H1 (cell line): ENCODE data around the gene CYP4A11. TPM values are rescaled to one million over a fixed set of nuclear protein-coding genes. Genes with fewer than 3 reads are reported as not detected.

ENCODE experiments used
- CTCF ChIA-PET: fragments of 300-600 bp; sonication (Branson Sonifier 250); formaldehyde crosslinking; loops from one replicate; lab custom pipeline; 2021; ENCODE audit not compliant: partially characterized antibody; lab: Charles Lee
- POLR2A ChIA-PET: fragments of 300-600 bp; sonication (Branson Sonifier 250); formaldehyde crosslinking; loops from one replicate; lab custom pipeline; 2021; ENCODE audit warnings: inconsistent platforms; ENCODE audit not compliant: partially characterized antibody; lab: Charles Lee
- DNase-seq, 2 experiments: peaks; one replicate each; pipeline versions ENCODE4 v3.0.0 to v3.0.0-alpha.2; 2010 to 2022; ENCODE audit warnings: low spot score in 2 of 2, low read depth in 1 of 2, mixed read lengths in 1 of 2
- FAIRE-seq: peaks from 2 replicates; lab custom pipeline; 2011; peaks lifted over from hg19 to GRCh38; lab: Jason Lieb, UNC
- H2AFZ ChIP-seq: 2 replicates; pipeline ENCODE4 v1.8.1; 2012; ENCODE audit warnings: low read length, inconsistent platforms
- H2AK5ac ChIP-seq: 2 replicates; pipeline ENCODE4 v1.6.1; 2013; ENCODE audit warnings: low read depth, low read length
- H2BK120ac ChIP-seq: replicated peaks from 2 replicates; pipeline ENCODE3; 2013; ENCODE audit warnings: low read depth, low read length, inconsistent platforms
- H2BK12ac ChIP-seq: 2 replicates; pipeline ENCODE4 v1.6.1; 2013; ENCODE audit warnings: low read depth, low read length
- H2BK15ac ChIP-seq: 2 replicates; pipeline ENCODE4 v1.6.1; 2013; ENCODE audit warnings: low read length
- H2BK20ac ChIP-seq: 2 replicates; pipeline ENCODE4 v1.6.1; 2013; ENCODE audit warnings: low read length
- H2BK5ac ChIP-seq: 2 replicates; pipeline ENCODE4 v1.6.1; 2013; ENCODE audit warnings: low read depth, low read length
- H3K14ac ChIP-seq: 2 replicates; pipeline ENCODE4 v1.6.1; 2013; ENCODE audit warnings: inconsistent platforms; ENCODE audit not compliant: insufficient read length
- H3K18ac ChIP-seq: 2 replicates; pipeline ENCODE4 v1.6.1; 2013; ENCODE audit warnings: low read length; ENCODE audit errors: extremely low read depth
- H3K23ac ChIP-seq: 2 replicates; pipeline ENCODE4 v1.6.1; 2013; ENCODE audit warnings: inconsistent platforms; ENCODE audit not compliant: insufficient read length
- H3K23me2 ChIP-seq: 2 replicates; pipeline ENCODE4 v1.6.1; 2013; ENCODE audit warnings: low read depth, low read length
- H3K27ac ChIP-seq: 2 replicates; pipeline ENCODE4 v1.6.1; 2011; ENCODE audit warnings: low read depth, low read length, inconsistent platforms
- H3K27me3 ChIP-seq, 4 experiments: replicated peaks in 1 of 4; 1 replicate in 1 of 4; 2 replicates in 3 of 4; pipeline versions ENCODE4 v1.6.1 to v1.8.1; 2011 to 2013; ENCODE audit warnings: low read length in 3 of 4, mild to moderate bottlenecking in 3 of 4, inconsistent platforms in 2 of 4, mixed read lengths in 2 of 4, moderate library complexity in 1 of 4; ENCODE audit not compliant: control insufficient read depth in 3 of 4, insufficient read depth in 3 of 4; ENCODE audit errors: extremely low read depth in 1 of 4
- H3K36me3 ChIP-seq, 4 experiments: 2 replicates each; pipeline versions ENCODE4 v1.6.1 to v1.8.1; 2011 to 2013; ENCODE audit warnings: mild to moderate bottlenecking in 4 of 4, low read length in 3 of 4, moderate library complexity in 2 of 4, control low read depth in 1 of 4, inconsistent platforms in 1 of 4; ENCODE audit not compliant: insufficient read depth in 4 of 4, control insufficient read depth in 2 of 4
- H3K4ac ChIP-seq: replicated peaks from 2 replicates; pipeline ENCODE3; 2013; ENCODE audit warnings: low read length, low read depth, mixed read lengths, inconsistent platforms; ENCODE audit not compliant: insufficient read length
- H3K4me1 ChIP-seq, 4 experiments: replicated peaks in 1 of 4; 1 replicate in 1 of 4; 2 replicates in 3 of 4; pipeline versions ENCODE4 v1.6.1 to v1.8.1; 2011 to 2013; ENCODE audit warnings: low read length in 3 of 4, inconsistent platforms in 2 of 4, mixed read lengths in 1 of 4; ENCODE audit not compliant: insufficient read depth in 4 of 4, control insufficient read depth in 3 of 4
- H3K4me2 ChIP-seq, 2 experiments: 2 replicates each; pipeline versions ENCODE4 v1.6.1 to v1.8.1; 2011 to 2013; ENCODE audit warnings: low read depth in 2 of 2, low read length in 2 of 2, control low read depth in 1 of 2, inconsistent platforms in 1 of 2, mild to moderate bottlenecking in 1 of 2; ENCODE audit not compliant: insufficient read depth in 1 of 2
- H3K4me3 ChIP-seq, 4 experiments: fragments of 200-600, 300-600 bp in 1 of 4; sonication (generic), shearing (Covaris generic), sonication (Bioruptor Twin) in 1 of 4; 2 replicates each; pipeline versions ENCODE4 v1.5.1 to v1.8.1; 2011 to 2016; ENCODE audit warnings: low read length in 4 of 4, low read depth in 3 of 4, control low read depth in 2 of 4, inconsistent platforms in 2 of 4, mild to moderate bottlenecking in 2 of 4, mixed read lengths in 1 of 4, moderate library complexity in 1 of 4; ENCODE audit not compliant: insufficient read depth in 2 of 4; ENCODE audit errors: extremely low read depth in 1 of 4
- H3K56ac ChIP-seq: replicated peaks from 2 replicates; pipeline ENCODE3; 2013; ENCODE audit warnings: low read depth, mild to moderate bottlenecking, mixed read lengths, low read length, inconsistent platforms; ENCODE audit not compliant: insufficient read length
- H3K79me1 ChIP-seq: 2 replicates; pipeline ENCODE4 v1.6.1; 2013; ENCODE audit warnings: low read depth, low read length, control low read depth
- H3K79me2 ChIP-seq, 2 experiments: 2 replicates each; pipeline versions ENCODE4 v1.6.1 to v1.8.1; 2012 to 2013; ENCODE audit warnings: low read length in 2 of 2, mild to moderate bottlenecking in 2 of 2, inconsistent platforms in 1 of 2; ENCODE audit not compliant: insufficient read depth in 2 of 2, control insufficient read depth in 1 of 2
- H3K9ac ChIP-seq, 4 experiments: replicated peaks in 1 of 4; 1 replicate in 1 of 4; 2 replicates in 3 of 4; pipeline versions ENCODE4 v1.6.1 to v1.8.1; 2011 to 2013; ENCODE audit warnings: low read depth in 3 of 4, low read length in 3 of 4, control low read depth in 2 of 4, mild to moderate bottlenecking in 2 of 4, moderate library complexity in 2 of 4, inconsistent platforms in 1 of 4; ENCODE audit errors: extremely low read depth in 1 of 4
- H3K9me3 ChIP-seq, 2 experiments: 2 replicates each; pipeline versions ENCODE4 v1.6.1 to v1.8.1; 2012 to 2013; ENCODE audit warnings: mild to moderate bottlenecking in 2 of 2, moderate library complexity in 2 of 2, control low read depth in 1 of 2, inconsistent platforms in 1 of 2, low read depth in 1 of 2, low read length in 1 of 2, mixed read lengths in 1 of 2; ENCODE audit not compliant: insufficient read depth in 2 of 2
- H4K20me1 ChIP-seq, 2 experiments: replicated peaks in 1 of 2; 2 replicates each; pipeline versions ENCODE3 to v1.8.1; 2011 to 2013; ENCODE audit warnings: inconsistent platforms in 2 of 2, low read length in 2 of 2, mild to moderate bottlenecking in 1 of 2; ENCODE audit not compliant: insufficient read depth in 2 of 2, control insufficient read depth in 1 of 2
- H4K5ac ChIP-seq: 2 replicates; pipeline ENCODE4 v1.6.1; 2013; ENCODE audit warnings: low read length, low read depth, mixed read lengths, inconsistent platforms; ENCODE audit not compliant: insufficient read length
- H4K8ac ChIP-seq: 2 replicates; pipeline ENCODE4 v1.8.0; 2013; ENCODE audit warnings: mild to moderate bottlenecking, moderate library complexity, low read length, inconsistent platforms; ENCODE audit not compliant: insufficient read depth; ENCODE audit errors: extremely low read depth
- H4K91ac ChIP-seq: replicated peaks from 2 replicates; pipeline ENCODE3; 2013; ENCODE audit warnings: low read length, mixed read lengths, inconsistent platforms; ENCODE audit not compliant: insufficient read length
- NANOG ChIP-seq: IDR thresholded peaks from 2 replicates; pipeline ENCODE4 v1.6.1; 2011; ENCODE audit warnings: low read length, low read depth, mild to moderate bottlenecking, inconsistent platforms; ENCODE audit not compliant: insufficient read depth, poor library complexity, severe bottlenecking
- SIX5 ChIP-seq: IDR thresholded peaks from 2 replicates; pipeline ENCODE4 v1.6.1; 2011; ENCODE audit warnings: mild to moderate bottlenecking, low read depth, low read length
- SRF ChIP-seq: IDR thresholded peaks from 2 replicates; pipeline ENCODE4 v1.6.1; 2011; ENCODE audit warnings: mild to moderate bottlenecking, low read depth, low read length, moderate library complexity
- WGBS, 2 experiments: shearing (Covaris generic) in 1 of 2; methylation state at CpG; one replicate each; pipeline versions ENCODE4 v1.1.6 to v1.1.7; 2013 to 2015; ENCODE audit warnings: low lambda C conversion rate in 2 of 2, mixed read lengths in 2 of 2, inconsistent platforms in 1 of 2, low coverage in 1 of 2, missing lambda C conversion rate in 1 of 2; ENCODE audit not compliant: insufficient replicate concordance in 2 of 2, insufficient coverage in 1 of 2, insufficient read length in 1 of 2; ENCODE audit errors: extremely low coverage in 1 of 2, missing lambda C conversion rate in 1 of 2; 5-methylcytosine and 5-hydroxymethylcytosine counted together
- polyA plus RNA-seq, 7 experiments: library from polyadenylated mRNA; depleted of rRNA in 3 of 7; stranded (reverse) in 5 of 7; unstranded in 2 of 7; fragments of >200 nt in 5 of 7; fragments of 200-250 nt in 2 of 7; gene quantifications; 1 replicate in 5 of 7; 2 replicates in 1 of 7; 4 replicates in 1 of 7; pipeline versions ENCODE4 v1.2.1 to v1.2.3, GENCODE V29; 2011 to 2013; ENCODE audit warnings: missing spikeins in 2 of 7, mixed read lengths in 2 of 7
- total RNA-seq: library from RNA; stranded (reverse); fragmentation: NEBNext Ultra II Directional; extraction: Animal tissue kit (Norgen Biotek cat#: 25700); gene quantifications from 2 replicates; pipeline ENCODE4 v1.2.1, GENCODE V29; 2021

Gene CYP4A11
- total and polyA plus RNA-seq, 2 of the 8 experiments (the other 6 are each of a cell fraction or from before 2014, with no cell fraction given) = not detected

GRCh38 chr1:46960250-46960649 is 19.0 kb upstream of the CYP4A11 start:
- Histone ChIP-seq H4K5ac (no peak overlapping the region), H4K20me1 (no peaks in the 10 kb centered on the region), H3K9ac (no peak overlapping the region), H2AFZ (no peak overlapping the region), H2BK12ac (no peak overlapping the region), H3K4me3 (no peak overlapping the region), H2BK5ac (no peak overlapping the region), H3K4me1 (no peaks in the 10 kb centered on the region), H3K27ac (no peak overlapping the region), H3K23ac (no peak overlapping the region), H3K4ac (no peak overlapping the region), H3K56ac (no peak overlapping the region), H3K36me3 (no peaks in the 10 kb centered on the region), H3K79me1 (no peaks in the 10 kb centered on the region; the same call in 1 of the 2 replicates), H2BK120ac (no peak overlapping the region), H3K18ac (no peak overlapping the region), H3K23me2 (no peaks in the 10 kb centered on the region; the same call in 1 of the 2 replicates), H3K27me3 (no peaks in the 10 kb centered on the region), H3K14ac (no peak overlapping the region), H2BK20ac (no peak overlapping the region), H4K91ac (no peak overlapping the region), H3K79me2 (no peaks in the 10 kb centered on the region), H3K4me2 (no peak overlapping the region), H2AK5ac (no peak overlapping the region), H3K9me3 (peaks cover 0 to 8% of the 10 kb centered on the region in 2 experiments; a peak in 1 of 4 replicates), H4K8ac (no peak overlapping the region), H2BK15ac (no peak overlapping the region)
- CTCF ChIA-PET = no interaction called here
- FAIRE-seq (no peak), DNase-seq (no peak)
- 83% methylated on average over 1 of the region's 1 CpG; no CpG with 5 or more reads in 1 of the 2 experiments for WGBS, 2 experiments
- no peak for TF ChIP-seq SRF
- TF ChIP-seq SIX5 = no peak
- TF ChIP-seq NANOG = no peak
- POLR2A ChIA-PET = no interaction called here
